Neural cell (in vitro differentiated cells): ENCODE measurements around the gene NBEA.

ENCODE experiments used
- CTCF ChIP-seq: fragments of 450-650 bp; IDR thresholded peaks from 2 replicates; pipeline ENCODE4 v1.5.1; 2014; ENCODE audit warnings: antibody characterized with exemption, mild to moderate bottlenecking, moderate library complexity; ENCODE audit not compliant: poor library complexity, severe bottlenecking
- EZH2 ChIP-seq: fragments of 200-600, 300-800 bp; shearing (Covaris generic), sonication (generic); IDR thresholded peaks from 2 replicates; pipeline ENCODE4 v1.6.1; 2014; ENCODE audit warnings: antibody characterized with exemption, low read length, borderline replicate concordance, mild to moderate bottlenecking; ENCODE audit not compliant: insufficient read depth, poor library complexity, severe bottlenecking
- POLR2AphosphoS5 ChIP-seq: IDR thresholded peaks from 2 replicates; pipeline ENCODE4 v1.6.1; 2012
- SMC3 ChIP-seq: fragments of 450-650 bp; conservative IDR thresholded peaks from 2 replicates; pipeline ENCODE4 v1.6.1; 2014; ENCODE audit warnings: antibody characterized with exemption, mild to moderate bottlenecking, moderate library complexity; ENCODE audit not compliant: poor library complexity

DNA sequence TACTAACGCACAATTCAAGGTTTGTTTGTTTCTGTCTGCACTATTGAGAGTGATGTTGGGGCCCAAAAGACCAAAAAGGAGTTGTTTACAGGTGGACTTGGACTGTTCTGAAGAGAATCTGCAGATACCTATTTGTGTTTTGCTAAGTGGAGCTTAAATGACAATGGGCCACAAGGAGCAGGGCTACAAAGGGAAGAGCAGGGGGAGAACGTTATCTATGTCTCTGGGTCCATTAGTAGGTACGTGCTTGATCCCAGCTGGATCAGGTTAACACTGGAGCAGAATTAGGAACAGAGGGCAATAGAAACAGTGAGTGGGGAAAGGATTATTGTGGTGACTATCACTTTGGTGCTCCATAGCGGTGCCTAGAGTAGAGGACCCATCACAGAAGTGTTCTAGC, 22.5 kb downstream of the NBEA start:
- no peak for TF ChIP-seq POLR2AphosphoS5
- no peak for TF ChIP-seq CTCF
- no peak for TF ChIP-seq SMC3
- no peak for TF ChIP-seq EZH2
